Subcutaneous adipose tissue (tissue), 4 donors: ENCODE measurements around the gene CNTN1. TPM values are rescaled to one million over a fixed set of nuclear protein-coding genes. Genes with fewer than 3 reads are reported as not detected.

Source experiments
- CTCF ChIP-seq: fragments of 450-650 bp; IDR thresholded peaks from one replicate; pipeline ENCODE4 v1.5.1; 2016; ENCODE audit warnings: low read depth, mild to moderate bottlenecking, control low read depth, antibody characterized with exemption, moderate library complexity
- total RNA-seq, 4 donors: library from RNA; depleted of rRNA; stranded (reverse); fragments of >200 nt; gene quantifications; one replicate each; pipeline ENCODE4 v1.1.0, GENCODE V29; 2016

Gene CNTN1
- total RNA-seq, 4 donors from 2014 or later: 0.57 to 2.2 (median 1.0) TPM

- no peak for TF ChIP-seq CTCF
Measured at GRCh38 chr12:41092115-41092514, 399.9 kb downstream of the CNTN1 start.

GRCh38 chr12:41096797-41097196, 404.6 kb downstream of the CNTN1 start:
- TF ChIP-seq CTCF: no peak

- no peak for TF ChIP-seq CTCF
Measured at GRCh38 chr12:41100572-41100971, 408.3 kb downstream of the CNTN1 start.

GRCh38 chr12:41101806-41102205, 409.6 kb downstream of the CNTN1 start:
- TF ChIP-seq CTCF: no peak

- no peak for TF ChIP-seq CTCF
Measured at GRCh38 chr12:41103614-41104013, 411.4 kb downstream of the CNTN1 start.

GRCh38 chr12:41106315-41106714, 414.1 kb downstream of the CNTN1 start:
- TF ChIP-seq CTCF: no peak

GRCh38 chr12:41108032-41108431, 415.8 kb downstream of the CNTN1 start:
- TF ChIP-seq CTCF: no peak
